Measurements from ENCODE around the gene TTPAL.

TTPAL gene

GRCh38 chr20:44479643-44480042 is 4.0 kb downstream of the TTPAL start:
- DNase-seq (ENCODE audit: low read depth): no peak
- no peak overlapping the region for H3K4me3 ChIP-seq (ENCODE audit: low read length)
- no peak for TF ChIP-seq CTCF (IDR thresholded peaks at IDR 0.05; ENCODE audit: insufficient read depth, low read depth, low read length, missing control alignments)

- no peak for TF ChIP-seq CTCF (IDR thresholded peaks at IDR 0.05; ENCODE audit: insufficient read depth, low read depth, low read length, missing control alignments)
- no peak for DNase-seq (ENCODE audit: low read depth)
- H3K4me3 ChIP-seq (ENCODE audit: low read length): no peak overlapping the region
Observed at GRCh38 chr20:44480097-44480496, 4.4 kb downstream of the TTPAL start.

GRCh38 chr20:44481719-44482416 is 6.2 kb downstream of the TTPAL start:
- no peak for TF ChIP-seq CTCF (IDR thresholded peaks at IDR 0.05; ENCODE audit: insufficient read depth, low read depth, low read length, missing control alignments)
- H3K4me3 ChIP-seq (ENCODE audit: low read length): no peak overlapping the region
- DNase-seq (ENCODE audit: low read depth): no peak

GRCh38 chr20:44483112-44483511 is 7.4 kb downstream of the TTPAL start:
- H3K4me3 ChIP-seq (ENCODE audit: low read length): no peak overlapping the region
- no peak for DNase-seq (ENCODE audit: low read depth)
- no peak for TF ChIP-seq CTCF (IDR thresholded peaks at IDR 0.05; ENCODE audit: insufficient read depth, low read depth, low read length, missing control alignments)

- no peak for DNase-seq (ENCODE audit: low read depth)
- no peak overlapping the region for H3K4me3 ChIP-seq (ENCODE audit: low read length)
- no peak for TF ChIP-seq CTCF (IDR thresholded peaks at IDR 0.05; ENCODE audit: insufficient read depth, low read depth, low read length, missing control alignments)
Observed at GRCh38 chr20:44485078-44485829, 9.6 kb downstream of the TTPAL start.

- no peak overlapping the region for H3K4me3 ChIP-seq (ENCODE audit: low read length)
- no peak for TF ChIP-seq CTCF (IDR thresholded peaks at IDR 0.05; ENCODE audit: insufficient read depth, low read depth, low read length, missing control alignments)
- no peak for DNase-seq (ENCODE audit: low read depth)
Observed at GRCh38 chr20:44485830-44486198, 10.1 kb downstream of the TTPAL start.

Measured in epithelial cell of esophagus (primary cell).